Thyroid gland (tissue), 4 donors: ENCODE measurements around the gene FNIP1.

Source experiments
- CTCF ChIP-seq, 6 experiments: fragments of 200-600 bp in 3 of 6; fragments of 450-650 bp in 3 of 6; sonication (generic) in 3 of 6; IDR thresholded peaks; one replicate each; pipeline ENCODE4 v1.5.1; 2016 to 2019; ENCODE audit warnings: antibody characterized with exemption in 6 of 6, mild to moderate bottlenecking in 2 of 6, inconsistent platforms in 1 of 6, moderate library complexity in 1 of 6
- POLR2A ChIP-seq, 2 donors: fragments of 450-650 bp; IDR thresholded peaks; one replicate each; pipeline ENCODE4 v1.6.1; 2017; ENCODE audit warnings: antibody characterized with exemption in 2 of 2, mild to moderate bottlenecking in 2 of 2, moderate library complexity in 1 of 2

- TF ChIP-seq CTCF (IDR thresholded peaks at IDR 0.05) = no peak
- no peak for TF ChIP-seq POLR2A (IDR thresholded peaks at IDR 0.05)
Observed at GRCh38 chr5:131693894-131694293, 102.9 kb downstream of the FNIP1 start.
